GM19372 (cell line): ENCODE data around the gene MORN1.
A peak's percentile ranks its signal among the peaks of the same experiment; 100 is the strongest.

ENCODE experiments used
- ATAC-seq: cut with Tn5 transposase; IDR thresholded peaks from one replicate; pipeline ENCODE4 v1.9.1; 2021; ENCODE audit warnings: mild to moderate bottlenecking, low read depth, moderate library complexity; ENCODE audit not compliant: unreplicated experiment

The MORN1 gene

GRCh38 chr1:2388004-2388913 is 3.1 kb downstream of the MORN1 start:
- ATAC-seq = no peak

GRCh38 chr1:2386636-2387611 is 4.4 kb downstream of the MORN1 start:
- ATAC-seq = no peak

DNA sequence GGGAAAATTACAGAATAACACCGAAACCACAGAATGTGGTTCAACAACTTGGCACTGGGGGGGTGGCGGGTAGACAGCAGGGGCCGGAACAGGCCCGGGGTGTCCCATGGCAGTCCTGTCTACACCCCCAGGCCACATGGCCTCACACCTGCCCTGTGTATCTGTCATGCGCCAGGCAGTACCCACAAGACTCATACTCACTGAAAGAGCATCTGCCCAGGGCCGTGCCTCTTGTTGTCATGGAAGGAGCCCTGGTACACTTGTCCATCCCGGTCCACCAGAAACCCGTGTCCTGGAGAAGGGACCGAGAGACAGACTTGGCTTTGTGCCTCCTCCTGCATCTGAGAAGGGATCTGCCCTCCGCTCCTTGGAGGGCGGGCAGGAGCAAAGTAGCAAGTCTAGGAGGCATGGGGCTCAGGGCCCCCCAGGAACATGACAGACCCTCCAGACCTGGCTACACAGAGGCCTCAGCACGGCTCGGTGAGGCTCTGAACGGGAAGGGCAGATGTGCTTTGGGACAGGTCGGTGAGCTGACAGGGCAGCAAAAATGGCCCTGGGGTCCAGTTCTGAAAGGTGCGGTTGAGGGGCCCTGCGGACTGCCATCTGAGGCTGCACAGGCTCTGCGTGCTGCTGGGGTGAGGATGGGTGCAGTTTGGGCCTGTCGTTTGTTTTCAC is 5.6 kb downstream of the MORN1 start:
- no peak for ATAC-seq

DNA sequence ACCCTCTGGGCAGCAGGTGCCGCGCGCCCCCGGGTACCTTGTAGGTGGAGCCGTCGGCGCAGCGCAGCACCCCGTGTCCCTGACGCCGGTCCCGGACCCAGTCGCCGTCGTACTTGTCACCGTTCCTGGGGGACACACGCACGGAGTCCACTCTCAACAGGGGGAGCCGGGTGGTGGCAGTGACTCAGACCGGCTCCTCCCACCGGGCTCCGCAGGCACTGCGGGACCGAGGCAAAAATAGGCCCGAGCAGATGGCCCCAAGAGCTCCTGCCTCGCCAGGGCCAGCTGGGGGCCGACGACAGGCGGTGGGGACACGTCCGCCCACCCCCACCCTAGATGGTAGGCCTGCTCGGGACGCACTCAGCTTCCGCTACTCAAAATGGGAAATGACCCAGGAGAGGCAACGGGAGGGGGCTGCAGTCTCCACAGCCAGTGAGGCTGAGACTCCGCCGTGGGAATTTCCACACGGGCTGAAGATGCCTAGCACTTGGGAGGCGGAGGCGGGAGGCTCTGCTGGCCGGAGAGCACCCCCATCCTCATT is 6.3 kb downstream of the MORN1 start:
- ATAC-seq = no peak

DNA sequence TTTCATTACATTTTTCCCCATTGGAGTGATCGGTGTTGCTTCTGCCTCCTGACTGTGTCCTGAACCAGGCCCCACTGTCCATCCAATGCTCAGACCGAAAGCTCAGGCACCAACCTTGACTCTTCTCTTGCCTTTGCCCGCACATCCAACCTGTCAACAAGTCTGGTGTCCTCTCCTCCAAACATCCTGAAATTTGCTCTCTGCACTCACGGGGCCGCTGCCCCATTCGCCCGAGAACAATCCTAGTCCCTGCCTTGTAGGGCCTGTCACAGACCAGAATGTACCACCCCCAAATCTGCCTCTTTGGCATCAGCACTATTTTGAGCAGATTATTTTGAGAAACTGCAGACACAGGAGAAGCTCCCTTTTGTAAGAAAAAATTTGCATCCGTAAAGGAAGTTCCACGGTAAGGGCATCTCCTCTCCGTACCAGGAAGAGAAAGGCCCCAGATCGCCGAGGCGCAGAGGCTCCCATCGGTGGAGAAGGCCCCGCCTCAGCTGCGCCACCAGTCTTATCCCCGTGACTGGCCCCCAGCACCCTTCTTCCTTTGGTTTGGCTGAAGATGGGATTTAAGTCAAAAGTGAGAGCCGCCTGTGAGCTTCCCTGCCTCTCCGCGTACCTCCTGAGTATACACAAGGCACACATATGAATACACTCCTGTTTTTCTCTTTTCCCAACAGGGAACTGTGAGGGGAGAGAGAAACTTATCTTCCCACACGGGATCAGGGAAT is 7.1 kb downstream of the MORN1 start:
- ATAC-seq = no peak

DNA sequence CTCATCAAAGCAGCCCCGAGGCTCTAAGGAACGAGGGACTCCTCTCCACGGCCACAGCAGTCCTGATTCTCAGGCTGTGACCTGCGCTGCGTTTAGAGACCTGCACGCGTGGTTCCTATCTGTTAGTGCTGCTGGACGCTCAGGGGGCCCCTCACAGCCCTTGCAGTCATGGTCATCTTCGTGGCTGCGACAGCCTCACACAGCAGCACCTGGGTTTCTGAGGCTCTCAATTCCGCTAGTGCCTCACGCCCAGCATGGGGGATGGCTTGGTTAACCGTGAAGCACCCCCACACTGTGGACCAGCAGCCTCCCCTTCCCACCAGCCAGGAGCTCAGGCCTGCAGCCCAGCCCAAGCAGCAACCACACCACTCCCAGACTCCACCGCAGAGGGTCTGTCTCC is 7.8 kb downstream of the MORN1 start:
- ATAC-seq = no peak

DNA sequence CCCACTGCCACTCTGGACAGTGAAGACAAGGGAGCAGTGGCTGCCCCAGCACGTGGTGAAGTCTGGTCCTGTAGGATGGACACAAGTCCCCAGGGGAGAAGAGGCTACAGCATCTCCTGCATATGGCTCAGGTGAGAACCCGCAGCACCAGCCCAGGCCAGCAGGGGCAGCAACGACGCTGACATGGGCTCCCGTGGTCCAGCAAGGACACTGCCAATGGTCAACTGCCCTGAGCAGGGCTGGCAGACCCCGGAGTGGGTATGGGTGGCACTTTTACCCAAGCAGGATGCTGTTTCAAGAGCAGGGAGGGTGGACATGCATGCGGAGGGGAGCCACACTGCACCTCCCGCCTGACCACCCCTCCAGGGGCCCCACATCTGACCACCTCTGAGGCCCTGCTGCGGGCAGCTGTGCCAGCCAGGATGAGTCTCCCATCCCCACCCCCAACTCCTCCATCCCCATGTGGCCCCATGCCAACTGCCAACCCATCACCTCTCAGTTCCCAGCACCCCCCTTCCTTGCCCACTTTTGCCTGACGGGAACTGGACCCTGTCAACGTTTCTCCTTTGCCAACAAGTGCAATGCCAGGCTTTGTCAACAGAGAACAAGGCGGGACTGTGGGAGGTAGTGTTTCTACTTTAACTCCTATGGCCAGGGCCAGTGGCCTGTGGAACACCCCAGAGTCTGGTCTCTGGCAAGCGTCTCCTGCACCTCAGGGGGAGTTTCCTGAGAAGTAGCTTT is 8.6 kb downstream of the MORN1 start:
- ATAC-seq = no peak

DNA sequence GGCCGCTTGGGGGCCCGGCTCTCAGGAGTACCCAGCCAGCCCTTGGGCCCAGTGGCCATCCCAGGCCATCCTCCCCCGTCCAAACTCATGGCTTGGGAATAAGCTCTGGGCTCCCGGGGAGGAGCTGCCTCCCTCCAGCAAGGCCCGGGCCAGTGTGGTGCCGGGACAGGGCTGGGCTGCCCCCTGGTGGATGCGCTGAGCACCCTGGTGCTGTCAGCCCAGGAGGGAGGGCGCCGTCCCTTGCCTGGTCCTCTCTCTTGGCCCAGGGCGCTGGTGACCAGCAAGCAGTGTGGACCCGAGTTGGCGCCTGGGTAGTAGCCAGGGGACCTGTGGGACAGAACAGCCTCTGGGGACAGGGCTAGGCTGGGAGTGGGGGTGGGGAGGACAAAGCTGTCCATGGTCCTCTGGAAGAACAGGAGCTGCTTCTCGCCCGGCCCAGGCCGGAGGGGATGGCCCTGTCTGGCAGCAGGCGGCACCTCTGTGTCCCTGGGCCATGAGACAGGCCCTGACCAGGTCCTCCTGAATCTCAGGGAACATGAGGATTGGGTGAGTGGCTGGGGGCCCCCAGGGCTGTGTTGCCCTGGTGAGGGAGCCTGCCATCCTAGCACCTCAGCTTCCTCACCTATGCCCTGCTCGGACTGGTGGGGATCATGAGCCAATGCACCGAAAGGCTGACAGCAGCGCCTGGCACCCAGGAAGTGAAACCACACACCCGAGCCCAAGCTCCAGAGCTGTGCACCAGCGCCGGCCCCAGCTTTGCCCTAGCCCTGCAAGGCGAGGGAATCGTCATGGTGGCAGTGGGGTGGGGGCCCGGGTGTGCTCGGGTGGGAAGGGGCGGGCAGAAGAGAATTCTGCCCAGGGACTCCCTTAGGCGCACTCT is 9.4 kb downstream of the MORN1 start:
- peak; percentile 76 for ATAC-seq

- ATAC-seq = no peak
Measured at GRCh38 chr1:2380816-2381591, 10.3 kb downstream of the MORN1 start.

DNA sequence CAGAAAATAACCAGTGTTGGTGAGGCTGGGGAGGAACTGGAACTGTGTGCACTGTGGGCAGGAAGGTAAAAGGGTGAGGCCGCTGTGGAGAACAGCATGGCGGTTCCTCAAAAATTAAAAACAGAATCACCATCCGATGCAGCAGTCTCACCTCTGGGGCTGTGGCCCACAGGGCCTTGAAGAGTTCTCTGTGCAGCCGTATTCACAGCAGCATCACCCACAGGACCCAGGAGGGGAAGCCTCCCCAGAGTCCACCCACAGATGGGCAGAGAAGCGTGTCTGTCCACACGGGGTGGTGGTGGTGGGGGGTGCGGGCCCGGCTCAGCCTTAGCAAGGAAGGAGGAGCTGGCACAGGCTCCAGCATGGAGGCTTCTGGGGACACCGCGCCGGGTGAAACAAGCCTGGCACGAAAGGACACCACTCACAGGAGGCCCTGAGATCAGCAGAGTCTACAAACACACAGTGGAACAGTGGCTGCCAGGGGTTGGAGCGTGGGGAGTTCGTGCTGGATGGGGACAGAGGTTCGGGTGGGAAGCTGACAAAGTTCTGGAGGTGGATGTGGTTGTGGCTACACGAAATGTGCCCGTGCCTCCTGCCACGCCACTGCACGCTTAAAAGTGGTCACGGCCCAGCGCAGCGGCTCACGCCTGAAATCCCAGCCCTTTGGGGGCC is 11.5 kb downstream of the MORN1 start:
- no peak for ATAC-seq

DNA sequence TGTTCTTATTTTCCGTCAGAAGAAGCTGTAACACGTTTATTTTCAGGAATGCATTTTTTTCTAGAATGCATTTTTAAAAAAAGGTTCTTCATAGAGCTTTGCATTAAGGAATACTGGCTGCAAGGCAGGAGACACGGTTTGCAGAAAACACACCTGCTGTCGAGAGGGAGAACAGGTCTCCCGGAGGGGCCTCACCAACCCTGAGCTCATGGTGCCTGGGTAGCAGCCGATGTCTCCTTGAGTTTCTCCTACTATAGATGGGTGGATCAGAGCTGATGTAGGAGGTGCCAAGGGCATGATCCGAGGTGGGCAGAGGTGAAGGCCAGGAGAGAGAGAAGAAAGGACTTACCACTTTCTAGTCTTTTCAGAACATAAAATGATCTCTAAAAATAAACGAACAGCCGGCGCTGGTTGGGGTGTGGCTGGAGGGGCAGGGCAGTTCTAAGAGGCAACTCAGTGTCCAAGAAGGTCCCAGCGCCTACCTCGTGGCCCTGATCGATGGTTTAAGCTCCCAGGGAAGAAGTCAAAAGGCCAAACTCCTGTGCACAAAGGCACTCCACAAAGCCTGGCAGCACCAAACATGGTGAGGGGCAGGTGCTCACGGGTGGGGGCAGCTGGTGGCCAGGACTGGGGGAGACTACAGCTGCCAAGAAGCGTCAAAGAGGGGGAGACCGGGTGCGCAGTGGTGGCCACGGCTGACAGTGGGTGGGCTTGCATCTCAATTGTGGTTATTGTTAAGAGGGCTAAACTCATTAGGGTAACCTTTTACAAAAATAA is 12.2 kb downstream of the MORN1 start:
- ATAC-seq = no peak

DNA sequence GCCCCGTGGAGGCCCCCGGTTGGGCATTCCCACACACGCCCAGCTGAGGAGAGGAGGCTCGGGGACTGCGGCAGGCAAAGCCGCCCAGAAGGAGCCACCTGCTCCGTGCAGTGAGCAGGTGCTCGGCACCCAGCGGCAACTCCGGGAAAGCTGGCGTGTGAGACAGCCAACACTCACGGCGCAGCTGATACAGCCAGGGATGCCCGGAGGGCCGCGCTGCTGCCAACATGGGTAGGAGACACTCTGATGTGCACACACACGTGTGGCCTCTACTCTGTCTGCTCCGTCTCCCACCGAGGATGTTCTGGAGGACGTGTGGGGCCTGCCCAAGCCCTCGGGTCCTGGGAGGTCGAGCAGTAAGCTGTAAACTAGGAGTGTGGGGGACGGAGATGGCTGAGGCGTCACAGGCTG is 12.9 kb downstream of the MORN1 start:
- ATAC-seq = no peak

DNA sequence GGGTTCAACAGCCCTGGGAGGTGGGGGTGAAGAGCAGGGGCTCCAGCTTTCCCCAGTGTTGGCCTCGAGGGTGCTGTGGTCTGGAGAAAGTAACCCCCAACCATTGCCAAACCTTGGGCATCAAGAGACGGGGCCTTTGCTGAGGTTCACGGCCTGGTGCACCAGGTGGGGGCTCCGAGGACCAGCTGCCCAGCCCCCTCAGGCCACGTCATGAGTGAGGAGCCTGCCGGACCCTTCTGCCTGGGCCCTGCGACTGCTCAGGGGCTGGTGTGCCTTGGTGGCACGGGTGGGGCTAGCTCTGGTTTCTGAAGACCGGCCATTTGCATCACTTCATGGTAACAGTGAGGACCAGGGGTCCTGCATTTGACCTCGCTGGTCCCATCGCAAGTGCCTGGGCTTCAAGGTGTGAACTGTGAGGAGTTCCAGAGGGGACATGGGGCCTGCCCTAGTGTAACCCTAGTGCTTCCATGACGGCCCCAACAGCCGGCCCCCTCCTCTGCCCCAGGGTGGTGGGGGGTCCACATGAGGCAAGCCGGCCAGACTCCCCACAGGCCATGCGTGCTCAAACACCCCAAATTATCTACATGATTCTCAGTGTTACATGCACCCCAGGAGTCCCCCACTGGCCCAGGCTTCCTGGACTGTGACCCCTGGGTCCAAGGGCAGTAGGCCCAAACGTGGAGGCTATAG is 13.5 kb downstream of the MORN1 start:
- ATAC-seq = no peak

DNA sequence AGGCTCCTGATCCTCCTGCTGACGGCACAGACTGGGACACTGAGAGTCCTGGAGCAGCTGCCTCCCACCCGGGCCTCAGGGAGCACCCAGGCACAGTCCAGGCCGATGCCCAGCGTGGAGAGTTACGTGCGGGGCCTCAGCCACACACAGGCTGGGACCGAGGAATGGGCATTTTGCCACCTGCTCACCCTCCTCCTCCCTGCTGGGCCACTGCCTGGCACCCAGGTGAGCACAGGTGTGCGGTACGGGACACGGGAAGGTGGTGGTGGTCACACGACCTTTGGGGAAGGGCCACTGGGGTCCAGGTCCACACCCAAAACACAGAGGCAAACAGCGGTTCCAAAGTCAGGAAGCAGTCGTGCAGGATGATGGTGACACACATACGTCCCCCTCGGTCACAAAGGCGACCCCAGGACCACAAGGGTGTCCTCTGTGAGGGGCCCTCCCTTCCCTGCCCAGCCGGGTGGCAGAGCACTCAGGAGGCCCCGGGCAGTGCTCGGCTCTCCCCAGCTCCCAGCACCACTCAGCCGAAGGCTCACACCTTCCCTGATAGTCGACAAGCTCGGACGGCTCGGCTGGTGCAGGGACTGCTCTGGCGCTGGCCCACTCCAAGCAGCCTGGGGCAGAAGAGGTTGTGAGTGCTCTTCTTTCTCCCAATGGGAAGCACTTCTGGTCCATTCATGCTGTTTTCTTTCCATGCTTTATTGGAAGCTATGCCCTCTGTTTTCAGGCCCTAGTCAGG is 14.3 kb downstream of the MORN1 start:
- no peak for ATAC-seq

- no peak for ATAC-seq
Measured at GRCh38 chr1:2376261-2376741, 15.1 kb downstream of the MORN1 start.
